Transverse colon (tissue), 4 donors: ENCODE results near the gene CLK1.

Experiments used
- EP300 ChIP-seq: sonication (generic); formaldehyde crosslinking; IDR thresholded peaks from one replicate; pipeline ENCODE4 v1.6.1; 2017; ENCODE audit warnings: antibody characterized with exemption, low read depth
- POLR2AphosphoS5 ChIP-seq, 3 donors: sonication (generic); formaldehyde crosslinking; IDR thresholded peaks; one replicate each; pipeline ENCODE4 v1.6.1; 2016; ENCODE audit warnings: antibody characterized with exemption in 3 of 3
- TF ChIP-seq, protein P1 (sequence below), 5 experiments: fragments of 200-600 bp in 3 of 5; fragments of 450-650 bp in 2 of 5; sonication (generic) in 3 of 5; IDR thresholded peaks; 1 replicate in 2 of 5; 2 replicates in 3 of 5; pipeline ENCODE4 v1.5.1; 2016 to 2017; ENCODE audit warnings: antibody characterized with exemption in 5 of 5, inconsistent platforms in 3 of 5, mild to moderate bottlenecking in 2 of 5, moderate library complexity in 1 of 5

DNA sequence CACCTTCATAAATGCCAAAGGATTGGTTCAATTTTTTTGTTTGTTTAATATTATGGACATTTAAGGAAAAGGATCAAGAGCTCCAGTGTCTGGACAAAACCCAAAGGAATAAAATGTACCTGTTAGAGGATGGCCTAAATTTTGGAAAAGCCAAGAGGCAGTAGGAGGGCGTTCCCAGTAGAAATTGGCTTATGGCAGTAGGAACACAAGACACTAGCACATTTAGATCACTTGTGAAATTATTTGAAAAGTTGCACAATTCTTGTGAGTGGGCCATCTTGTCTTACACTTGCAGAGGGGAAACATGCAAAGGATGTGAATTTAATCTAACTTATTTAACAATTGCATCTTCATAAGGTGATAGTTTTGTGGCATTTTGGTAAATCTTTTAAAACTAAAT lies 49.5 kb downstream of the CLK1 start:
- TF ChIP-seq, protein P1, sequence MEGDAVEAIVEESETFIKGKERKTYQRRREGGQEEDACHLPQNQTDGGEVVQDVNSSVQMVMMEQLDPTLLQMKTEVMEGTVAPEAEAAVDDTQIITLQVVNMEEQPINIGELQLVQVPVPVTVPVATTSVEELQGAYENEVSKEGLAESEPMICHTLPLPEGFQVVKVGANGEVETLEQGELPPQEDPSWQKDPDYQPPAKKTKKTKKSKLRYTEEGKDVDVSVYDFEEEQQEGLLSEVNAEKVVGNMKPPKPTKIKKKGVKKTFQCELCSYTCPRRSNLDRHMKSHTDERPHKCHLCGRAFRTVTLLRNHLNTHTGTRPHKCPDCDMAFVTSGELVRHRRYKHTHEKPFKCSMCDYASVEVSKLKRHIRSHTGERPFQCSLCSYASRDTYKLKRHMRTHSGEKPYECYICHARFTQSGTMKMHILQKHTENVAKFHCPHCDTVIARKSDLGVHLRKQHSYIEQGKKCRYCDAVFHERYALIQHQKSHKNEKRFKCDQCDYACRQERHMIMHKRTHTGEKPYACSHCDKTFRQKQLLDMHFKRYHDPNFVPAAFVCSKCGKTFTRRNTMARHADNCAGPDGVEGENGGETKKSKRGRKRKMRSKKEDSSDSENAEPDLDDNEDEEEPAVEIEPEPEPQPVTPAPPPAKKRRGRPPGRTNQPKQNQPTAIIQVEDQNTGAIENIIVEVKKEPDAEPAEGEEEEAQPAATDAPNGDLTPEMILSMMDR (IDR thresholded peaks at IDR 0.05), result no peak
- TF ChIP-seq EP300, result no peak
- TF ChIP-seq POLR2AphosphoS5 (IDR thresholded peaks at IDR 0.05), result no peak
